Measurements from ENCODE around the gene ILDR1.
"Not testable (repeated sequence)": the region's sequence is repeated elsewhere in the genome, so short reads cannot be mapped to it uniquely, and the experiment has no call there.

Gene ILDR1

GRCh38 chr3:121942116-121942786 is 79.8 kb downstream of the ILDR1 start:
- no peak for DNase-seq

- no peak for DNase-seq
Measured at GRCh38 chr3:121941592-121941991, 80.5 kb downstream of the ILDR1 start.

GRCh38 chr3:121938141-121938855 is 83.7 kb downstream of the ILDR1 start:
- not testable (repeated sequence) for DNase-seq

Measured in activated T-cell treated with anti-CD3 and anti-CD28 coated beads, Interleukin-2, amount 50 U/mL, for 48 hours (primary cell).